Glutamatergic neuron (in vitro differentiated cells): ENCODE data around the gene TGFA. TPM values are rescaled to one million over a fixed set of nuclear protein-coding genes. Genes with fewer than 3 reads are reported as not detected.
A peak's percentile ranks its signal among the peaks of the same experiment; 100 is the strongest.

ENCODE experiments used
- DNase-seq: peaks from one replicate; pipeline ENCODE4 v3.0.0; 2022
- H3K27ac Mint-ChIP-seq: one replicate; pipeline ENCODE4 v1.8.0; 2020; ENCODE audit warnings: mild to moderate bottlenecking, mixed read lengths, inconsistent platforms; ENCODE audit not compliant: unreplicated experiment
- H3K27me3 Mint-ChIP-seq: one replicate; pipeline ENCODE4 v1.8.0; 2020; ENCODE audit warnings: mild to moderate bottlenecking, moderate library complexity, mixed read lengths, inconsistent platforms; ENCODE audit not compliant: unreplicated experiment
- H3K36me3 Mint-ChIP-seq: one replicate; pipeline ENCODE4 v1.8.0; 2020; ENCODE audit warnings: mild to moderate bottlenecking, mixed read lengths, inconsistent platforms; ENCODE audit not compliant: unreplicated experiment
- H3K4me1 Mint-ChIP-seq: one replicate; pipeline ENCODE4 v1.8.0; 2020; ENCODE audit warnings: mild to moderate bottlenecking, low read depth, mixed read lengths, inconsistent platforms; ENCODE audit not compliant: unreplicated experiment
- H3K4me3 Mint-ChIP-seq: one replicate; pipeline ENCODE4 v1.8.0; 2020; ENCODE audit warnings: mild to moderate bottlenecking, mixed read lengths, inconsistent platforms; ENCODE audit not compliant: unreplicated experiment
- H3K9me3 Mint-ChIP-seq: one replicate; pipeline ENCODE4 v1.8.0; 2020; ENCODE audit warnings: mild to moderate bottlenecking, moderate library complexity, mixed read lengths, inconsistent platforms; ENCODE audit not compliant: unreplicated experiment
- total RNA-seq: library from RNA; stranded (reverse); fragmentation: NEBNext Ultra II Directional; extraction: Animal tissue kit (Norgen Biotek cat#: 25700); gene quantifications from one replicate; pipeline ENCODE4 v1.2.1, GENCODE V29; 2021; ENCODE audit not compliant: unreplicated experiment
- TF ChIP-seq, protein P1 (sequence below): fragments of 200-600 bp; sonication (generic); IDR thresholded peaks from one replicate; pipeline ENCODE4 v1.5.0; 2021; ENCODE audit not compliant: partially characterized antibody, unreplicated experiment

The TGFA gene
- total RNA-seq, 1 donor from 2014 or later, result 4.7 TPM

DNA sequence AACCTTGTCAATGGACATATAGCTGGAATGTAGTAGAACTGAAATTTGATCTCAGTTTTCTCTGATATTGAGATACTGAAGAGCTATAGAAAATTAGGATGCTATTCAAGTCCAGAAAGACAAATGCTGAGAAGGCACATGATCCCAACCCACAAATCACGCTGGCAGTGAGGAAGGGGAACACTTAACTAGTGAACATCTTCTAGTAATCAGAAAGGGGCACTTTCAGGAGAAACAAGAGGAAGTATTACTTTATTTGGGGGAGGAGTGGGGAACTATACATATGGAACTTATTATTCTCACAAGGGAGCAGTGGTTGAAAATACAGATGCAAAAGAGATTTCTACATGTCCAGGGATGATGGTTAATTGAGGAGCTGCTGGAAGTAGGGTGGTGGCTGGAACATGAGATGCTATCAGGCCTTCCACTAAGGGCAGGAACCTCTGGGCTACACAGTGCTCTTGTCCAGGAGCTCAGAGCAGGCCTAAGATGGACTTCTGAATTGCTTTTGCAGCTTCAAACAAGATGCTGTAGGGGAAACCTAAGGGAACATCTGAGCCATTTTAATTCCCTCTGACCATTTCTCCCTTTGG, 79.3 kb downstream of the TGFA start:
- Mint-ChIP-seq H3K4me1 (peaks cover 56% of the 10 kb centered on the region), H3K36me3 (no peaks in the 10 kb centered on the region), H3K9me3 (peaks cover 1% of the 10 kb centered on the region), H3K27me3 (peaks cover 4% of the 10 kb centered on the region), H3K27ac (peak overlapping the region; percentile 80), H3K4me3 (peak overlapping the region; percentile 3)
- no peak for DNase-seq
- TF ChIP-seq, protein P1, sequence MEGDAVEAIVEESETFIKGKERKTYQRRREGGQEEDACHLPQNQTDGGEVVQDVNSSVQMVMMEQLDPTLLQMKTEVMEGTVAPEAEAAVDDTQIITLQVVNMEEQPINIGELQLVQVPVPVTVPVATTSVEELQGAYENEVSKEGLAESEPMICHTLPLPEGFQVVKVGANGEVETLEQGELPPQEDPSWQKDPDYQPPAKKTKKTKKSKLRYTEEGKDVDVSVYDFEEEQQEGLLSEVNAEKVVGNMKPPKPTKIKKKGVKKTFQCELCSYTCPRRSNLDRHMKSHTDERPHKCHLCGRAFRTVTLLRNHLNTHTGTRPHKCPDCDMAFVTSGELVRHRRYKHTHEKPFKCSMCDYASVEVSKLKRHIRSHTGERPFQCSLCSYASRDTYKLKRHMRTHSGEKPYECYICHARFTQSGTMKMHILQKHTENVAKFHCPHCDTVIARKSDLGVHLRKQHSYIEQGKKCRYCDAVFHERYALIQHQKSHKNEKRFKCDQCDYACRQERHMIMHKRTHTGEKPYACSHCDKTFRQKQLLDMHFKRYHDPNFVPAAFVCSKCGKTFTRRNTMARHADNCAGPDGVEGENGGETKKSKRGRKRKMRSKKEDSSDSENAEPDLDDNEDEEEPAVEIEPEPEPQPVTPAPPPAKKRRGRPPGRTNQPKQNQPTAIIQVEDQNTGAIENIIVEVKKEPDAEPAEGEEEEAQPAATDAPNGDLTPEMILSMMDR, result no peak

DNA sequence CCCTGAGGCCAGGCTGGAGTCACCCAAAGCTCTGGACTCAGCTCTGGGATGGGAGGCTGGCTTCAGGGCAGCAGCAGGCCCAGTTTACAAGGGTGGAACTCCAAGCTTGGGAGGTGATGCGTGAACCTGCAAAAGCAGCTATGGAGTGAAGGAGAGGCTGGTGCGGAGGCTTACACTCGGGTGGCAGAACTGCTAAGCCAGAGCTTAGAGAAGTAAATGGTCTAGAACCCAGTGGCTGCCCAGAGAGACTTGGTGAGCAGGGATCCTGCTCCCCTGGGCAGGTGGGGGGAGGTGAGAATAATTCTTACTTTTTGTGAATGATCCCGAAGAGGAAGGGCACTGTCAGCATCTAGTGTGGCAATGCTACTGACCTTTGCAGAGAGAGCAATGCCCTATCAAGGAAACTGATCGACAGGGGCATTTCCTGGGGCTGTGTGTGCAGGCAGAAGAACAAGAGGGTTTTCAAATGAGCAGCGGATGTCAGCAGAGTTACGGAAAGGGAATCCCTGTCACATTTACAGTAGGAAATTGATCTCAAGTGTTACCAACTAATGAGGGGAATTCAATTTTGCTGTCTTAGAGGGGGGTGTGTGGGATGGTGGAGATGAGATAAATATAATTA, 80.4 kb downstream of the TGFA start:
- Mint-ChIP-seq H3K4me3 (peak overlapping the region; percentile 16), H3K27me3 (peaks cover 4% of the 10 kb centered on the region), H3K9me3 (peaks cover 1% of the 10 kb centered on the region), H3K4me1 (peaks cover 56% of the 10 kb centered on the region), H3K36me3 (no peaks in the 10 kb centered on the region), H3K27ac (peak overlapping the region; percentile 94)
- TF ChIP-seq, protein P1, result no peak
- no peak for DNase-seq

- Mint-ChIP-seq H3K27ac (peak overlapping the region; percentile 94), H3K36me3 (no peaks in the 10 kb centered on the region), H3K4me1 (peaks cover 54% of the 10 kb centered on the region), H3K4me3 (peak overlapping the region; percentile 71), H3K9me3 (peaks cover 1% of the 10 kb centered on the region), H3K27me3 (peaks cover 4% of the 10 kb centered on the region)
- TF ChIP-seq, protein P1, result no peak
- DNase-seq, result peak; percentile 60
These were observed 81.3 kb downstream of the TGFA start for GRCh38 chr2:70472221-70472890.

GRCh38 chr2:70471129-70471528, 82.5 kb downstream of the TGFA start:
- Mint-ChIP-seq H3K36me3 (no peaks in the 10 kb centered on the region), H3K4me3 (no peak overlapping the region), H3K27me3 (peaks cover 4% of the 10 kb centered on the region), H3K27ac (peak overlapping the region; percentile 90), H3K9me3 (peaks cover 1% of the 10 kb centered on the region), H3K4me1 (peaks cover 49% of the 10 kb centered on the region)
- no peak for DNase-seq
- TF ChIP-seq, protein P1, result no peak

- DNase-seq, result no peak
- no peaks in the 10 kb centered on the region for H3K36me3 Mint-ChIP-seq
- H3K4me1 Mint-ChIP-seq, result peaks cover 46% of the 10 kb centered on the region
- peaks cover 4% of the 10 kb centered on the region for H3K27me3 Mint-ChIP-seq
- TF ChIP-seq, protein P1, result no peak
- H3K27ac Mint-ChIP-seq, result peak overlapping the region; percentile 23
- peaks cover 1% of the 10 kb centered on the region for H3K9me3 Mint-ChIP-seq
- H3K4me3 Mint-ChIP-seq, result no peak overlapping the region
These were observed 83.7 kb downstream of the TGFA start for GRCh38 chr2:70469961-70470360.
